Measurements from ENCODE around the gene KDM4C. TPM values are rescaled to one million over a fixed set of nuclear protein-coding genes. Genes with fewer than 3 reads are reported as not detected.
"Not testable (repeated sequence)": the region's sequence is repeated elsewhere in the genome, so short reads cannot be mapped to it uniquely, and the experiment has no call there.

The KDM4C gene
- total and polyA plus RNA-seq, 2 of the 4 experiments (the other 2 are of a cell fraction): 11.8 to 23.8 TPM

- peaks cover 10% of the 10 kb centered on the region for H3K4me1 ChIP-seq (ENCODE audit: control insufficient read depth, insufficient read depth, low read length)
- H3K4me3 ChIP-seq (ENCODE audit: insufficient read depth, low read depth, low read length): no peak overlapping the region
- H3K9me3 ChIP-seq (ENCODE audit: control insufficient read depth, insufficient read depth, low read length): no peaks in the 10 kb centered on the region
- no peak overlapping the region; the same call in 1 of the 2 replicates for H4K5ac ChIP-seq (ENCODE audit: low read depth, low read length)
- ChIA-PET POLR2A (ENCODE audit: unreplicated experiment) (no interaction called here), CTCF (no interaction called here)
- H3K4me2 ChIP-seq (ENCODE audit: low read depth, low read length): peak overlapping the region; percentile 46
- peaks cover 27 to 50% of the 10 kb centered on the region in 2 experiments for H3K79me1 ChIP-seq (ENCODE audit: low read depth in 1 of 2, low read length in 2 of 2)
- in situ Hi-C loops (cut with MboI; ENCODE audit: low sequenced_read_pairs): no loop called here
- no peaks in the 10 kb centered on the region for H3K27me3 ChIP-seq (ENCODE audit: control insufficient read depth, insufficient read depth, low read length)
- no peak for TF ChIP-seq CEBPB (IDR thresholded peaks at IDR 0.05; ENCODE audit: low read depth, low read length)
- no peak for TF ChIP-seq MAFK (IDR thresholded peaks at IDR 0.05; ENCODE audit: low read depth, low read length)
- TF ChIP-seq SMC3 (IDR thresholded peaks at IDR 0.05; ENCODE audit: low read depth, low read length): no peak
- no peak for TF ChIP-seq POLR2A (IDR thresholded peaks at IDR 0.05; ENCODE audit: low read depth, low read length)
- TF ChIP-seq USF2 (IDR thresholded peaks at IDR 0.05; ENCODE audit: low read depth, low read length): no peak
- TF ChIP-seq NFE2L2 (IDR thresholded peaks at IDR 0.05; ENCODE audit: low read depth, low read length): peak; percentile 65
- no peak for TF ChIP-seq MAZ (IDR thresholded peaks at IDR 0.05; ENCODE audit: borderline replicate concordance, low read depth, low read length)
- ATAC-seq (ENCODE audit: low read depth) (peak; percentile 93), DNase-seq (peak; percentile 58)
- H2BK120ac ChIP-seq (ENCODE audit: low read depth, low read length): no peak overlapping the region
- H4K8ac ChIP-seq (ENCODE audit: low read depth in 2 of 2, low read length in 2 of 2): peak overlapping the region in 1 of 2 experiments; percentile 3; a peak in 1 of 4 replicates
- peaks cover 1% of the 10 kb centered on the region; the same call in 1 of the 2 replicates for H3K36me3 ChIP-seq (ENCODE audit: control insufficient read depth, insufficient read depth, low read length)
- dilution Hi-C loops (cut with HindIII; ENCODE audit: low sequenced_read_pairs, unreplicated experiment): no loop called here
- no peaks in the 10 kb centered on the region; the same call in 1 of the 2 replicates for H4K20me1 ChIP-seq (ENCODE audit: insufficient read depth, low read length)
- 58% methylated on average over 4 of the region's 8 CpGs; no CpG with 5 or more reads in 1 of the 2 experiments for WGBS, 2 experiments (ENCODE audit: extremely low coverage in 2 of 2, insufficient read length in 1 of 2)
- 0 out of 2 replicates have a peak overlapping the region, but pooled peaks have one; percentile 43 for H3K14ac ChIP-seq (replicated peaks; ENCODE audit: low read depth, low read length)
- BruUV-seq (replicated peaks): no TSS peak
- H3K4ac ChIP-seq (ENCODE audit: low read depth, low read length): 0 out of 2 replicates have a peak overlapping the region, but pooled peaks have one; percentile 13
- H2BK15ac ChIP-seq (ENCODE audit: low read depth, low read length): 0 out of 3 replicates have a peak overlapping the region, but pooled peaks have one; percentile 22
- H4K91ac ChIP-seq (ENCODE audit: insufficient read depth, low read depth, low read length): no peak overlapping the region
- no peak overlapping the region for H3K56ac ChIP-seq (ENCODE audit: extremely low read depth, insufficient read depth, low read length)
- peak overlapping the region; percentile 10 for H2AK5ac ChIP-seq (ENCODE audit: low read depth, low read length)
- peak overlapping the region; percentile 69 for H2AK9ac ChIP-seq (replicated peaks; ENCODE audit: low read depth, low read length, poor library complexity)
- intact Hi-C loops (cut with micrococcal nuclease): no loop called here
- no peak overlapping the region for H3K18ac ChIP-seq (ENCODE audit: low read depth, low read length)
- H2BK5ac ChIP-seq (ENCODE audit: low read depth, low read length, poor library complexity, severe bottlenecking): no peak overlapping the region
- peak overlapping the region; percentile 72 for H2AFZ ChIP-seq (replicated peaks; ENCODE audit: low read length, poor library complexity)
- H3K9ac ChIP-seq (ENCODE audit: low read depth, low read length): no peak overlapping the region
- no peak overlapping the region for H2BK20ac ChIP-seq (ENCODE audit: low read depth, low read length)
- H3K27ac ChIP-seq (ENCODE audit: insufficient read depth, low read length): no peak overlapping the region
- H3K23ac ChIP-seq (ENCODE audit: low read depth, low read length): peak overlapping the region; percentile 64; the same call in 1 of the 2 replicates
- peaks cover 9% of the 10 kb centered on the region; the same call in 1 of the 2 replicates for H3K9me1 ChIP-seq (ENCODE audit: insufficient read depth, low read length)
Observed at GRCh38 chr9:6788162-6789016, 30.6 kb downstream of the KDM4C start.

GRCh38 chr9:6789017-6789338, 31.2 kb downstream of the KDM4C start:
- H3K9me1 ChIP-seq (ENCODE audit: insufficient read depth, low read length); BruUV-seq (replicated peaks); POLR2A ChIA-PET (ENCODE audit: unreplicated experiment); H3K9me3 ChIP-seq (ENCODE audit: control insufficient read depth, insufficient read depth, low read length); H2BK15ac ChIP-seq (ENCODE audit: low read depth, low read length); H2BK20ac ChIP-seq (ENCODE audit: low read depth, low read length); H3K27me3 ChIP-seq (ENCODE audit: control insufficient read depth, insufficient read depth, low read length); dilution Hi-C loops (cut with HindIII; ENCODE audit: low sequenced_read_pairs, unreplicated experiment); intact Hi-C loops (cut with micrococcal nuclease); H3K23ac ChIP-seq (ENCODE audit: low read depth, low read length); H3K18ac ChIP-seq (ENCODE audit: low read depth, low read length); H4K8ac ChIP-seq (ENCODE audit: low read depth in 2 of 2, low read length in 2 of 2); H3K36me3 ChIP-seq (ENCODE audit: control insufficient read depth, insufficient read depth, low read length); in situ Hi-C loops (cut with MboI; ENCODE audit: low sequenced_read_pairs); H3K14ac ChIP-seq (replicated peaks; ENCODE audit: low read depth, low read length); H3K4me2 ChIP-seq (ENCODE audit: low read depth, low read length); H4K91ac ChIP-seq (ENCODE audit: insufficient read depth, low read depth, low read length); H4K5ac ChIP-seq (ENCODE audit: low read depth, low read length); ATAC-seq (ENCODE audit: low read depth); H2BK5ac ChIP-seq (ENCODE audit: low read depth, low read length, poor library complexity, severe bottlenecking); CTCF ChIA-PET; H2BK120ac ChIP-seq (ENCODE audit: low read depth, low read length); H2AFZ ChIP-seq (replicated peaks; ENCODE audit: low read length, poor library complexity); H2AK9ac ChIP-seq (replicated peaks; ENCODE audit: low read depth, low read length, poor library complexity); H3K56ac ChIP-seq (ENCODE audit: extremely low read depth, insufficient read depth, low read length); H4K20me1 ChIP-seq (ENCODE audit: insufficient read depth, low read length); H3K27ac ChIP-seq (ENCODE audit: insufficient read depth, low read length); H3K9ac ChIP-seq (ENCODE audit: low read depth, low read length); H3K4me3 ChIP-seq (ENCODE audit: insufficient read depth, low read depth, low read length); H3K4ac ChIP-seq (ENCODE audit: low read depth, low read length); DNase-seq: not testable (repeated sequence)
- H3K4me1 ChIP-seq (ENCODE audit: control insufficient read depth, insufficient read depth, low read length): peaks cover 10% of the 10 kb centered on the region
- WGBS, 2 experiments (ENCODE audit: extremely low coverage in 2 of 2, insufficient read length in 1 of 2): 100% methylated on average over 2 of the region's 9 CpGs; no CpG with 5 or more reads in 1 of the 2 experiments
- peak overlapping the region; percentile 10 for H2AK5ac ChIP-seq (ENCODE audit: low read depth, low read length)
- H3K79me1 ChIP-seq (ENCODE audit: low read depth in 1 of 2, low read length in 2 of 2): peaks cover 23 to 48% of the 10 kb centered on the region in 2 experiments
